GM12801 (cell line): ENCODE results near the gene KCTD2.

Experiments used
- TF ChIP-seq, protein P1 (sequence below): IDR thresholded peaks from one replicate; pipeline ENCODE4 v1.5.1; 2011; ENCODE audit warnings: control low read depth; ENCODE audit not compliant: insufficient read length; ENCODE audit errors: extremely low read depth

Gene KCTD2

DNA sequence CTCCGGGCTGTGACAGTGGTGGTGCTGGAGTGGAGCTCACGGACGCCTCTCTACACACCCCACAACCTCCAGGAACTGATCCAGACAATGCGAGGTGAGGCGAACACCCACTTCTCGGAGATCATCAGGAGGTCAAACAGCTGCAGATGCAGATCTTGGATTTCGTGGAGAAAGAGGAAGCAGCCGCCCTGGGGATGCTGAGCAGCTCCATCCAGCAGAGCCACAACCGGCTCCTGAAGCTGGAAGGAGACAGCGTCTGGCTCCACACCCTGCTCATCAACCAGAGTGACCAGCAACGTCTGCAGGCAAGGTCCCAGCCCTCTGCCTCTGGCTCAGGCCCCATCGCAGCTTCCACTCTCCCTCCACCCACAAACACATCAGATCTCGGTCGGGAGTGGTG lies 27.5 kb downstream of the KCTD2 start:
- TF ChIP-seq, protein P1, sequence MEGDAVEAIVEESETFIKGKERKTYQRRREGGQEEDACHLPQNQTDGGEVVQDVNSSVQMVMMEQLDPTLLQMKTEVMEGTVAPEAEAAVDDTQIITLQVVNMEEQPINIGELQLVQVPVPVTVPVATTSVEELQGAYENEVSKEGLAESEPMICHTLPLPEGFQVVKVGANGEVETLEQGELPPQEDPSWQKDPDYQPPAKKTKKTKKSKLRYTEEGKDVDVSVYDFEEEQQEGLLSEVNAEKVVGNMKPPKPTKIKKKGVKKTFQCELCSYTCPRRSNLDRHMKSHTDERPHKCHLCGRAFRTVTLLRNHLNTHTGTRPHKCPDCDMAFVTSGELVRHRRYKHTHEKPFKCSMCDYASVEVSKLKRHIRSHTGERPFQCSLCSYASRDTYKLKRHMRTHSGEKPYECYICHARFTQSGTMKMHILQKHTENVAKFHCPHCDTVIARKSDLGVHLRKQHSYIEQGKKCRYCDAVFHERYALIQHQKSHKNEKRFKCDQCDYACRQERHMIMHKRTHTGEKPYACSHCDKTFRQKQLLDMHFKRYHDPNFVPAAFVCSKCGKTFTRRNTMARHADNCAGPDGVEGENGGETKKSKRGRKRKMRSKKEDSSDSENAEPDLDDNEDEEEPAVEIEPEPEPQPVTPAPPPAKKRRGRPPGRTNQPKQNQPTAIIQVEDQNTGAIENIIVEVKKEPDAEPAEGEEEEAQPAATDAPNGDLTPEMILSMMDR, result no peak

DNA sequence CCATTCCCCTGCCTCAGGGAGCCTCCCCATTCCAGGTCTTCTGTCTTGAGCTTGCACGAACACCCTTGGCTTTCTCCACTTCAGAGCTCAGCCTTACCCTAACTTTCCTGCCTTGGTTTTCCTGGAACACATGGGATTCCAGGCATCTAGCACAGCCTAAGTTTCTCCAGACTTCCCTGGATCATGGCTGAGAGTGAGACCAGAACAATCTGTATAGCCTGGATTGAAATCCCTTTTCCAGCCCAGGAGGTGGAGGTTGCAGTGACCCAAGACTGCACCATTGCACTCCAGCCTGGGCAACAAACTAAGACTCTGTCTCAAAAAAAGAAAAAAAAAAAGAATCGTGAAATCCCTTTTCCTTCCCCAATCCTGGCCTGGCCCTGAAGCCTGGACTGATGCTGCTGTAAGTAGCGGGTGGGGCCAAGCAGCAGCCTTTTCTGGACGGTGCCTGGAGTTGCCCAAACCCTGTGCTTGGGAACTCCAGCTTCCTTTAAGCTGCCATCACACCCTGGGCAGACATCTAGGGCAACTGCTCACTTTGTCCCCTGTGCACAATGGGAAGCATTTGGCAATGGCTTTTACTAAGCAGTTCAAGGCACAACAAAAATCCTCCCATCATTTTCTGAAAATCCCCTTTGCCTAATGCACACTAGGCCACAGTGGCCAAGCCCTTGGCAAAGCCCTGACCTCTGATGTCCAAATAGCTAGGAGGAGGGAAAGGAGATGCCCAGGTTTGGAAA lies 28.7 kb downstream of the KCTD2 start:
- TF ChIP-seq, protein P1, result no peak

DNA sequence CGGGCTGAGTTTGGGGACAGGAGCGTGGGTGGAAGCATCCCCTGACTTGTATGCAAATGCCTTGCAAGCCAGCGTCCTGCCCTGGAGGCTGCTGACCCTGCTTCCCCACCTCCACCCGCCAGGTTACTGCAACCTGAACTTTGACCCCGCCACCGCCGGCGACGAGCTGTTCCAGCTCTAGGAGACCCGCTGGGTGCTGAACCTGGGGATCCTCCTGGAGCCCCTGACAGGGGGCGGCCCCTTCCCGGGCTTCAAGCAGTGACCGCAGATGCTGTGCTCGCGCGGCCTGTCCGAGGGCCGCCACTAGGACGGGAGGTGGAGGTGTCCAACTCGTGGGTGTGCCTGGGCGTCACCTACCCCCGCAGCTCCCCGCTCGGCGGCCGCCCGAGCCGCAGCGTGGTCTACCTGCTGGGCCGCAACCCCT lies 30.1 kb downstream of the KCTD2 start:
- TF ChIP-seq, protein P1, result no peak

- TF ChIP-seq, protein P1, result no peak
These were observed 30.7 kb downstream of the KCTD2 start for GRCh38 chr17:75077496-75078283.

GRCh38 chr17:75078284-75079022 lies 31.4 kb downstream of the KCTD2 start:
- TF ChIP-seq, protein P1, result no peak

DNA sequence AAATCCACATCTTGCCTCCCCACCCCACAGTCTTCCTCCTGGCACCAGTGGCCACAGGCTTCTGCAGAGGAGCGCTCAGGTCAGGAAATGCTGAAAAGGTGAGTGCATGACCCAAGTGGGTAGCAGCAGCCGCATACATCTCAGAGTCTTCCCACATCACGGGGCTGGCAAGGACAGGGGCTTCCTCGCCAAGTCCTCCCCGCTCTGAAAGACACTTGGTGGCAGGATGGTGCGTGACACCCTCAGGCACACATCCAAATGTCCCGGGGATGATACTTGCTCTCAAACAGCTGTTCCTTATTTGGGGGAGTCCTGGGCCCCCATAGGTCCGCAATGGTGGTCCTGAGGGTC lies 32.0 kb downstream of the KCTD2 start:
- TF ChIP-seq, protein P1, result no peak
